Pancreas (tissue), 10 donors: ENCODE results near the gene CTIF. TPM values are rescaled to one million over a fixed set of nuclear protein-coding genes. Genes with fewer than 3 reads are reported as not detected.

Experiments used
- ATAC-seq, 4 donors: fragments of 200-7000 bp; cut with Tn5 transposase; one replicate each; pipeline versions ENCODE4 v1.8.0 to v1.9.1; 2020; ENCODE audit warnings: mild to moderate bottlenecking in 4 of 4, moderate library complexity in 4 of 4
- DNase-seq, 6 donors: peaks; one replicate each; pipeline ENCODE4 v3.0.0-alpha.2; 2020
- FAIRE-seq: peaks from 2 replicates; lab custom pipeline; 2012; peaks lifted over from hg19 to GRCh38; lab: Jason Lieb, UNC
- H3K27ac ChIP-seq, 4 donors: fragments of 200-600 bp; sonication (generic); 1 replicate in 3 of 4; 2 replicates in 1 of 4; pipeline versions ENCODE4 v1.5.0 to v1.8.0; 2020
- H3K27me3 ChIP-seq, 4 donors: fragments of 200-600 bp; one replicate each; pipeline ENCODE4 v1.8.0; 2021
- H3K36me3 ChIP-seq, 3 donors: fragments of 200-600 bp; sonication (generic) in 1 of 3; one replicate each; pipeline versions ENCODE4 v1.5.0 to v1.8.0; 2020 to 2021
- H3K4me1 ChIP-seq, 3 donors: fragments of 200-600 bp; one replicate each; pipeline ENCODE4 v1.8.0; 2021
- H3K4me3 ChIP-seq, 4 donors: fragments of 200-600 bp; sonication (generic) in 2 of 4; one replicate each; pipeline versions ENCODE4 v1.5.0 to v1.8.0; 2020 to 2021
- H3K9me3 ChIP-seq, 4 donors: fragments of 200-600 bp; one replicate each; pipeline ENCODE4 v1.8.0; 2021
- CTCF ChIP-seq, 4 donors: fragments of 200-600 bp; sonication (generic) in 3 of 4; IDR thresholded peaks; one replicate each; pipeline versions ENCODE4 v1.5.0 to v1.8.0; 2021; ENCODE audit warnings: antibody characterized with exemption in 4 of 4
- WGBS, 2 donors: extraction: QIAGEN DNeasy Blood & Tissue Kit; methylation state at CpG; one replicate each; pipeline ENCODE4 v1.1.7; 2013; 5-methylcytosine and 5-hydroxymethylcytosine counted together
- intact Hi-C, 3 donors: fragments of 100-400 bp; cut with DNase I; formaldehyde crosslinking; loops; one replicate each; pipeline versions ENCODE4 v1.11.1 to v1.14.2; 2022
- polyA plus RNA-seq, 2 donors: library from polyadenylated mRNA; stranded (reverse); fragments of 200-250 nt; gene quantifications; one replicate each; pipeline ENCODE4 v1.2.3, GENCODE V29; 2013
- total RNA-seq, 6 donors: library from RNA; stranded (reverse); fragmentation: NEBNext Ultra II Directional in 4 of 6; extraction: Animal tissue kit (Norgen Biotek cat#: 25700) in 4 of 6; gene quantifications; one replicate each; pipeline versions ENCODE4 v1.2.1 to v1.2.4, GENCODE V29; 2021 to 2023
- donor health status: healthy with polysubstance abuse.
- donor health status: DM: no; HTN: no; CAD: no; lungs with moderate emphysema.
- donor health status: DM: no; HTN: no; CAD: no.
- donor health status: control.
- donor health status: control.
- donor health status: Bipolar disorder and iron deficiency.
- donor health status: DM: yes; HTN: yes; CAD: no.
- donor health status: DM: no; HTN: no; CAD: no.
- donor health status: DM: no; HTN: no; CAD: no.
- donor health status: DM: yes; HTN: yes; CAD: no.

CTIF gene
- total RNA-seq (10 to 100 TPM; 15.1 to 27.4 (median 16.2) TPM), polyA plus RNA-seq (10 to 100 TPM; 24.7 to 26.1 TPM)

- no peaks in the 10 kb centered on the region for H3K27me3 ChIP-seq
- FAIRE-seq (no peak), DNase-seq (peak; percentile 89 to 97 (median 94)), ATAC-seq (peak; percentile 81 to 89 (median 85))
- peaks cover 7 to 23% (median 13%) of the 10 kb centered on the region in 3 donors for H3K4me1 ChIP-seq
- H3K4me3 ChIP-seq: peak within 1 kb of the TSS; percentile 60 to 76 (median 70)
- no peaks in the 10 kb centered on the region for H3K9me3 ChIP-seq
- intact Hi-C loops: no loop called here
- no peaks in the 10 kb centered on the region for H3K36me3 ChIP-seq
- peak within 1 kb of the TSS in 3 of 4 donors; percentile 32 to 87 (median 83) for H3K27ac ChIP-seq
- TF ChIP-seq CTCF (IDR thresholded peaks at IDR 0.05): no peak
- WGBS, 2 donors: 4% methylated on average over 52 to 54 of the region's 54 CpGs
These were observed at the start of gene CTIF for GRCh38 chr18:48538531-48539405. Gene CTIF (plus strand): TSS chr18:48539031. CDS start chr18:48619566, 80,535 bp downstream.

GRCh38 chr18:48490641-48491293, 48.1 kb upstream of the CTIF start:
- no peak for TF ChIP-seq CTCF (IDR thresholded peaks at IDR 0.05)
- ATAC-seq (no peak), FAIRE-seq (no peak), DNase-seq (no peak)
- Histone ChIP-seq H3K36me3 (no peaks in the 10 kb centered on the region), H3K4me1 (peaks cover 0 to 24% (median 0%) of the 10 kb centered on the region in 3 donors), H3K4me3 (no peak overlapping the region), H3K9me3 (no peaks in the 10 kb centered on the region), H3K27ac (no peak overlapping the region), H3K27me3 (no peaks in the 10 kb centered on the region)
- 63 to 78% methylated on average over 2 of the region's 2 CpGs for WGBS, 2 donors
- intact Hi-C loops: no loop called here

- ATAC-seq (no peak), FAIRE-seq (no peak), DNase-seq (no peak)
- intact Hi-C loops: no loop called here
- Histone ChIP-seq H3K4me1 (peaks cover 0 to 22% (median 0%) of the 10 kb centered on the region in 3 donors), H3K36me3 (no peaks in the 10 kb centered on the region), H3K27me3 (no peaks in the 10 kb centered on the region), H3K9me3 (no peaks in the 10 kb centered on the region), H3K4me3 (no peak overlapping the region), H3K27ac (no peak overlapping the region)
- no peak for TF ChIP-seq CTCF (IDR thresholded peaks at IDR 0.05)
- 89 to 93% methylated on average over 8 of the region's 8 CpGs for WGBS, 2 donors
These were observed 46.0 kb upstream of the CTIF start for GRCh38 chr18:48492880-48493279.

- no peak for TF ChIP-seq CTCF (IDR thresholded peaks at IDR 0.05)
- no peaks in the 10 kb centered on the region for H3K9me3 ChIP-seq
- peak in 3 of 4 donors; percentile 51 to 69 (median 56) for ATAC-seq
- intact Hi-C loops: no loop called here
- 34 to 39% methylated on average over 2 of the region's 2 CpGs for WGBS, 2 donors
- peak overlapping the region in 2 of 4 donors; percentile 37 to 44 for H3K27ac ChIP-seq
- no peaks in the 10 kb centered on the region for H3K36me3 ChIP-seq
- H3K4me1 ChIP-seq: peaks cover 0 to 14% (median 0%) of the 10 kb centered on the region in 3 donors
- DNase-seq: no peak
- H3K27me3 ChIP-seq: no peaks in the 10 kb centered on the region
- H3K4me3 ChIP-seq: no peak overlapping the region
- FAIRE-seq: peak; percentile 9
These were observed 45.2 kb upstream of the CTIF start for GRCh38 chr18:48493434-48494230.
